ENCODE results near the gene SH3BP4. TPM values are rescaled to one million over a fixed set of nuclear protein-coding genes. Genes with fewer than 3 reads are reported as not detected.

The SH3BP4 gene
- total and polyA plus RNA-seq, 10 of the 15 experiments (the other 5 are each of a cell fraction or from before 2014, with no cell fraction given), result 0.03 to 0.36 TPM; not detected in 8

GRCh38 chr2:235002198-235003095 lies 50.6 kb downstream of the SH3BP4 start (continued):
- TF ChIP-seq YBX1 (IDR thresholded peaks at IDR 0.05) (no peak), BACH1 (IDR thresholded peaks at IDR 0.05; ENCODE audit: borderline replicate concordance) (no peak), RAD21 (IDR thresholded peaks at IDR 0.05; ENCODE audit: insufficient read depth, low read depth, low read length) (no peak), ELK1 (IDR thresholded peaks at IDR 0.05; ENCODE audit: low read depth, low read length) (no peak), MTA2 (IDR thresholded peaks at IDR 0.05; ENCODE audit: low read depth) (no peak), JUNB (IDR thresholded peaks at IDR 0.05) (no peak), POU2F2 (IDR thresholded peaks at IDR 0.05; ENCODE audit: borderline replicate concordance, low read depth, low read length) (no peak), ZSCAN29 (IDR thresholded peaks at IDR 0.05) (no peak), ZBTB11 (CRISPR knock-in tag; IDR thresholded peaks at IDR 0.05) (no peak)

Measured in GM12878 (cell line).